Muscle of leg (tissue), 11 donors: ENCODE measurements around the gene FAAP100. TPM values are rescaled to one million over a fixed set of nuclear protein-coding genes. Genes with fewer than 3 reads are reported as not detected.

ENCODE experiments used
- DNase-seq: peaks from one replicate; pipeline ENCODE4 v3.0.0; 2013
- H3K27ac ChIP-seq: one replicate; pipeline ENCODE4 v1.5.1; 2013; ENCODE audit warnings: mild to moderate bottlenecking, low read length, control low read depth
- H3K27me3 ChIP-seq: one replicate; pipeline ENCODE4 v1.6.1; 2013; ENCODE audit warnings: low read length; ENCODE audit not compliant: control insufficient read depth, insufficient read depth
- H3K36me3 ChIP-seq: one replicate; pipeline ENCODE4 v1.6.1; 2013; ENCODE audit warnings: low read length; ENCODE audit not compliant: control insufficient read depth, insufficient read depth
- H3K4me1 ChIP-seq: one replicate; pipeline ENCODE4 v1.6.1; 2013; ENCODE audit warnings: low read length; ENCODE audit not compliant: control insufficient read depth, insufficient read depth
- H3K4me3 ChIP-seq: one replicate; pipeline ENCODE4 v1.5.1; 2013; ENCODE audit warnings: low read length, control low read depth
- H3K9me3 ChIP-seq: replicated peaks from 2 replicates; pipeline ENCODE4 v1.6.1; 2013; ENCODE audit warnings: low read depth, low read length; ENCODE audit not compliant: control insufficient read depth
- WGBS: methylation state at CpG from one replicate; pipeline ENCODE4 v1.1.5; 2013; ENCODE audit warnings: missing lambda C conversion rate; ENCODE audit not compliant: insufficient coverage; 5-methylcytosine and 5-hydroxymethylcytosine counted together
- polyA plus RNA-seq, 8 donors: library from polyadenylated mRNA; unstranded; fragments of 120-200 nt; gene quantifications; one replicate each; pipeline versions ENCODE4 v1.2.1 to v1.2.3, GENCODE V29; 2013; ENCODE audit warnings: inconsistent platforms in 1 of 8, low replicate concordance in 1 of 8; ENCODE audit not compliant: insufficient read length in 8 of 8, insufficient read depth in 1 of 8
- total RNA-seq: library from RNA; stranded (reverse); fragments of 120-200 nt; gene quantifications from one replicate; pipeline ENCODE4 v1.2.4, GENCODE V29; 2013

The FAAP100 gene
- total and polyA plus RNA-seq, 9 donors = 12.9 to 25.9 (median 20.4) TPM

GRCh38 chr17:81539571-81539900, 12.6 kb downstream of the FAAP100 start:
- Histone ChIP-seq H3K27me3 (peaks cover 26% of the 10 kb centered on the region), H3K4me3 (no peak overlapping the region), H3K27ac (no peak overlapping the region), H3K9me3 (no peaks in the 10 kb centered on the region), H3K4me1 (peaks cover 26% of the 10 kb centered on the region), H3K36me3 (peaks cover 53% of the 10 kb centered on the region)
- no peak for DNase-seq
- 65% methylated on average over 6 of the region's 10 CpGs for WGBS

GRCh38 chr17:81538651-81539570, 13.2 kb downstream of the FAAP100 start:
- WGBS = 85% methylated on average over 19 of the region's 26 CpGs

GRCh38 chr17:81537856-81538555, 14.1 kb downstream of the FAAP100 start:
- Histone ChIP-seq H3K4me3 (no peak overlapping the region), H3K9me3 (no peaks in the 10 kb centered on the region), H3K4me1 (peaks cover 30% of the 10 kb centered on the region), H3K27ac (no peak overlapping the region), H3K27me3 (peaks cover 32% of the 10 kb centered on the region), H3K36me3 (peaks cover 38% of the 10 kb centered on the region)
- DNase-seq = peak; percentile 82
- 53% methylated on average over 19 of the region's 26 CpGs for WGBS

More at GRCh38 chr17:81538651-81539570, 13.2 kb downstream of the FAAP100 start:
- no peak overlapping the region for H3K4me3 ChIP-seq
- no peak overlapping the region for H3K27ac ChIP-seq
- peaks cover 29% of the 10 kb centered on the region for H3K27me3 ChIP-seq
- no peak for DNase-seq
- H3K36me3 ChIP-seq = peaks cover 47% of the 10 kb centered on the region
- peaks cover 30% of the 10 kb centered on the region for H3K4me1 ChIP-seq
- no peaks in the 10 kb centered on the region for H3K9me3 ChIP-seq

- Histone ChIP-seq H3K4me3 (no peak overlapping the region), H3K9me3 (no peaks in the 10 kb centered on the region), H3K27me3 (peaks cover 32% of the 10 kb centered on the region), H3K36me3 (peaks cover 32% of the 10 kb centered on the region), H3K4me1 (peaks cover 30% of the 10 kb centered on the region), H3K27ac (no peak overlapping the region)
- DNase-seq = no peak
- 3% methylated on average over 10 of the region's 17 CpGs for WGBS
Observed at GRCh38 chr17:81537343-81537855, 14.8 kb downstream of the FAAP100 start.

- Histone ChIP-seq H3K4me1 (peaks cover 30% of the 10 kb centered on the region), H3K4me3 (no peak overlapping the region), H3K9me3 (no peaks in the 10 kb centered on the region), H3K27ac (no peak overlapping the region), H3K36me3 (peaks cover 28% of the 10 kb centered on the region), H3K27me3 (peaks cover 32% of the 10 kb centered on the region)
- 5% methylated on average over 79 of the region's 89 CpGs for WGBS
- DNase-seq = no peak
Observed at GRCh38 chr17:81536299-81537290, 15.6 kb downstream of the FAAP100 start.

GRCh38 chr17:81535480-81536298, 16.5 kb downstream of the FAAP100 start:
- DNase-seq = no peak
- WGBS = 54% methylated on average over 6 of the region's 13 CpGs
- Histone ChIP-seq H3K9me3 (no peaks in the 10 kb centered on the region), H3K36me3 (peaks cover 19% of the 10 kb centered on the region), H3K27me3 (peaks cover 32% of the 10 kb centered on the region), H3K27ac (no peak overlapping the region), H3K4me3 (no peak overlapping the region), H3K4me1 (peaks cover 30% of the 10 kb centered on the region)

GRCh38 chr17:81535007-81535328, 17.2 kb downstream of the FAAP100 start:
- DNase-seq = no peak
- WGBS = 91% methylated on average over 3 of the region's 5 CpGs
- no peaks in the 10 kb centered on the region for H3K9me3 ChIP-seq
- peaks cover 32% of the 10 kb centered on the region for H3K27me3 ChIP-seq
- peaks cover 12% of the 10 kb centered on the region for H3K36me3 ChIP-seq
- H3K4me3 ChIP-seq = no peak overlapping the region
- peaks cover 30% of the 10 kb centered on the region for H3K4me1 ChIP-seq
- no peak overlapping the region for H3K27ac ChIP-seq

- Histone ChIP-seq H3K27me3 (peaks cover 34% of the 10 kb centered on the region), H3K27ac (no peak overlapping the region), H3K36me3 (peaks cover 7% of the 10 kb centered on the region), H3K4me3 (no peak overlapping the region), H3K9me3 (no peaks in the 10 kb centered on the region), H3K4me1 (peaks cover 30% of the 10 kb centered on the region)
- no peak for DNase-seq
- WGBS = 61% methylated on average over 2 of the region's 6 CpGs
Observed at GRCh38 chr17:81534157-81535006, 17.8 kb downstream of the FAAP100 start.
